SU-DHL-6 (cell line): ENCODE measurements around the gene RAB22A.

Experiments used
- H2AFZ ChIP-seq: fragments of 200-600 bp; sonication (generic); 2 replicates; pipeline ENCODE4 v1.6.1; 2014; ENCODE audit warnings: low read depth, mild to moderate bottlenecking, moderate library complexity, mixed read lengths, antibody characterized with exemption, low read length; ENCODE audit not compliant: severe bottlenecking
- H3F3A ChIP-seq: fragments of 200-600 bp; shearing (Covaris generic); 2 replicates; pipeline ENCODE4 v1.6.0; 2016; ENCODE audit warnings: antibody characterized with exemption, mild to moderate bottlenecking; ENCODE audit not compliant: insufficient read depth
- H3K27ac ChIP-seq: fragments of 200-600 bp; sonication (generic); 2 replicates; pipeline ENCODE4 v1.5.1; 2016; ENCODE audit warnings: low read depth, mild to moderate bottlenecking, low read length, moderate library complexity, mixed read lengths
- H3K27me3 ChIP-seq: fragments of 200-600 bp; sonication (generic), shearing (Covaris generic); 2 replicates; pipeline ENCODE4 v1.6.0; 2014; ENCODE audit warnings: mild to moderate bottlenecking, low read length
- H3K36me3 ChIP-seq: fragments of 200-600 bp; sonication (generic); 2 replicates; pipeline ENCODE4 v1.6.1; 2014; ENCODE audit warnings: mild to moderate bottlenecking, low read length, mixed read lengths
- H3K4me2 ChIP-seq: fragments of 300-600, 200-600 bp; shearing (Covaris generic), sonication (generic); 2 replicates; pipeline ENCODE4 v1.6.0; 2014; ENCODE audit warnings: low read length, low read depth, mild to moderate bottlenecking; ENCODE audit not compliant: poor library complexity, severe bottlenecking
- H3K4me3 ChIP-seq: fragments of 200-600 bp; sonication (generic); 2 replicates; pipeline ENCODE4 v1.5.1; 2014; ENCODE audit warnings: antibody characterized with exemption, low read length, mild to moderate bottlenecking, mixed read lengths; ENCODE audit not compliant: insufficient read depth, poor library complexity, severe bottlenecking
- H3K79me2 ChIP-seq: fragments of 200-600 bp; sonication (generic); 2 replicates; pipeline ENCODE4 v1.6.1; 2014; ENCODE audit warnings: mild to moderate bottlenecking, low read length, moderate library complexity; ENCODE audit not compliant: insufficient read depth
- H3K9ac ChIP-seq: fragments of 200-600 bp; sonication (generic); 2 replicates; pipeline ENCODE4 v1.7.0; 2014; ENCODE audit warnings: mild to moderate bottlenecking, low read length
- H3K9me2 ChIP-seq: fragments of 200-600 bp; sonication (generic); replicated peaks from 2 replicates; pipeline ENCODE4 v1.6.1; 2014; ENCODE audit warnings: low read length; ENCODE audit not compliant: insufficient read depth
- H3K9me3 ChIP-seq: fragments of 200-600 bp; sonication (generic); 2 replicates; pipeline ENCODE4 v1.6.1; 2014; ENCODE audit warnings: low read length, mixed read lengths; ENCODE audit not compliant: insufficient read depth
- H4K20me1 ChIP-seq: fragments of 200-600 bp; sonication (generic); 2 replicates; pipeline ENCODE4 v1.6.1; 2014; ENCODE audit warnings: low read depth, mild to moderate bottlenecking, antibody characterized with exemption, low read length, moderate library complexity, mixed read lengths
- CTCF ChIP-seq: fragments of 200-600 bp; sonication (generic); IDR thresholded peaks from one replicate; pipeline ENCODE4 v1.5.1; 2017; ENCODE audit warnings: antibody characterized with exemption, mild to moderate bottlenecking, low read length, moderate library complexity; ENCODE audit not compliant: insufficient read depth, poor library complexity, severe bottlenecking
- EZH2phosphoT487 ChIP-seq: fragments of 200-600 bp; sonication (generic), shearing (Covaris generic); conservative IDR thresholded peaks from 2 replicates; pipeline ENCODE4 v1.6.1; 2018; ENCODE audit warnings: mild to moderate bottlenecking, antibody characterized with exemption, low read length, moderate library complexity, mixed read lengths

The RAB22A gene

GRCh38 chr20:58325912-58326311 lies 16.4 kb downstream of the RAB22A start:
- peaks cover 3% of the 10 kb centered on the region; the same call in 1 of the 2 replicates for H3K36me3 ChIP-seq
- no peaks in the 10 kb centered on the region for H3K27me3 ChIP-seq
- no peaks in the 10 kb centered on the region for H3F3A ChIP-seq
- H3K9me2 ChIP-seq = no peaks in the 10 kb centered on the region
- TF ChIP-seq EZH2phosphoT487 (no peak), CTCF (no peak)
- H3K27ac ChIP-seq = no peak overlapping the region
- no peaks in the 10 kb centered on the region for H3K9me3 ChIP-seq
- no peak overlapping the region for H3K4me3 ChIP-seq
- H3K79me2 ChIP-seq = peaks cover 88% of the 10 kb centered on the region
- 0 out of 2 replicates have a peak, but pooled peaks cover 9% of the 10 kb centered on the region for H4K20me1 ChIP-seq
- no peak overlapping the region for H2AFZ ChIP-seq
- H3K9ac ChIP-seq = no peak overlapping the region
- H3K4me2 ChIP-seq = no peak overlapping the region

GRCh38 chr20:58327211-58327610 lies 17.7 kb downstream of the RAB22A start:
- H4K20me1 ChIP-seq = 0 out of 2 replicates have a peak, but pooled peaks cover 9% of the 10 kb centered on the region

DNA sequence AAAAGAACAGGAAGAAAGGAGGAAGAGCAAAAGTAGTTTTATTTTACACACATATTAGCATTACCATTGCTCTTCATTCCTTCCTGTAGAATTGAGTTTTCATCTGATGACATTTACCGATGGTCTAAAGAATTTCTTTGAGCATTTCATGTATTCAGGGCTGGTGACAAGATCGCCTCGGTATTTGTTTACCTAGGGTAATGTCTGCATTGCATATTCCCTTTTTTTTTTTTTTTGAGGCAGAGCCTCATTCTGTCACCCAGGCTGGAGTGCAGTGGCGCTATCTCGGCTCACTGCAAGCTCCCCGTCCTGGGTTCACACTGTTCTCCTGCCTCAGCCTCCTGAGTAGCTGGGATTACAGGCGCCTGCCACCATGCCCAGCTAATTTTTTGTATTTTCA lies 19.3 kb downstream of the RAB22A start:
- H3K36me3 ChIP-seq = no peaks in the 10 kb centered on the region
- H3K27me3 ChIP-seq = no peaks in the 10 kb centered on the region
- H3K9ac ChIP-seq = no peak overlapping the region
- H3K79me2 ChIP-seq = peaks cover 71% of the 10 kb centered on the region
- no peaks in the 10 kb centered on the region for H3K9me2 ChIP-seq
- no peaks in the 10 kb centered on the region for H3K9me3 ChIP-seq
- no peak overlapping the region for H3K4me3 ChIP-seq
- H3K4me2 ChIP-seq = no peak overlapping the region
- no peaks in the 10 kb centered on the region for H3F3A ChIP-seq
- no peaks in the 10 kb centered on the region for H4K20me1 ChIP-seq
- H2AFZ ChIP-seq = no peak overlapping the region
- TF ChIP-seq CTCF = no peak
- TF ChIP-seq EZH2phosphoT487 = no peak
- no peak overlapping the region for H3K27ac ChIP-seq

More at GRCh38 chr20:58327211-58327610, 17.7 kb downstream of the RAB22A start:
- H3K27ac ChIP-seq = no peak overlapping the region
- H3K4me2 ChIP-seq = no peak overlapping the region
- no peaks in the 10 kb centered on the region for H3K27me3 ChIP-seq
- H3F3A ChIP-seq = no peaks in the 10 kb centered on the region
- peaks cover 3% of the 10 kb centered on the region; the same call in 1 of the 2 replicates for H3K36me3 ChIP-seq
- no peak overlapping the region for H2AFZ ChIP-seq
- peaks cover 86% of the 10 kb centered on the region for H3K79me2 ChIP-seq
- H3K4me3 ChIP-seq = no peak overlapping the region
- H3K9me2 ChIP-seq = no peaks in the 10 kb centered on the region
- no peaks in the 10 kb centered on the region for H3K9me3 ChIP-seq
- TF ChIP-seq CTCF = no peak
- TF ChIP-seq EZH2phosphoT487 = no peak
- H3K9ac ChIP-seq = no peak overlapping the region
